NCI-H1417 (cell line): ENCODE measurements around the gene LGSN.
"Not testable (repeated sequence)": the region's sequence is repeated elsewhere in the genome, so short reads cannot be mapped to it uniquely, and the experiment has no call there.

Source experiments
- DNase-seq, 3 experiments: peaks; one replicate each; lab custom pipeline; 2025; lab: John Stamatoyannopoulos, UW

Gene LGSN, protein sequence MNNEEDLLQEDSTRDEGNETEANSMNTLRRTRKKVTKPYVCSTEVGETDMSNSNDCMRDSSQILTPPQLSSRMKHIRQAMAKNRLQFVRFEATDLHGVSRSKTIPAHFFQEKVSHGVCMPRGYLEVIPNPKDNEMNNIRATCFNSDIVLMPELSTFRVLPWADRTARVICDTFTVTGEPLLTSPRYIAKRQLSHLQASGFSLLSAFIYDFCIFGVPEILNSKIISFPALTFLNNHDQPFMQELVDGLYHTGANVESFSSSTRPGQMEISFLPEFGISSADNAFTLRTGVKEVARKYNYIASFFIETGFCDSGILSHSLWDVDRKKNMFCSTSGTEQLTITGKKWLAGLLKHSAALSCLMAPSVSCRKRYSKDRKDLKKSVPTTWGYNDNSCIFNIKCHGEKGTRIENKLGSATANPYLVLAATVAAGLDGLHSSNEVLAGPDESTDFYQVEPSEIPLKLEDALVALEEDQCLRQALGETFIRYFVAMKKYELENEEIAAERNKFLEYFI

DNA sequence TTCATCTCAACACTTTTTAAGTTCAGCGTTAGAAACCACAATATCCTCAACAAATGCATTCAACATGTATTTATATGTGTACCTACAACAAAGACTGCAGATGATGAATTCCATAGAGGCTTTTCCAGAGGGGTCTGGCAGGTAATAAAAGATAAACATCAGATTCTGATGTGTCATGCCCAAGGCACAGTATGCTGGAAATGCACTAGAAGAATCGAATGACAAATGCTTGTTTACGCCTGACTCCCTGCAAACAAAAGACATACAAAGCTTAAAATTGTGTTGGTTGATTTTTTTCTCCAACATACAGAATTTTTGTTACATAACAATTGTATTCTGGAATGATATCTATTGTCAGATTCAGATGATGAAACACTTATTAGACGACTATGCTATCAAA is at the start of gene LGSN:
LGSN (minus strand) TSS at position 45 of the 400 bp plus-strand sequence; CDS start at position 5, 40 bp downstream.
- DNase-seq = peak in 1 of 3 experiments; percentile 55

DNA sequence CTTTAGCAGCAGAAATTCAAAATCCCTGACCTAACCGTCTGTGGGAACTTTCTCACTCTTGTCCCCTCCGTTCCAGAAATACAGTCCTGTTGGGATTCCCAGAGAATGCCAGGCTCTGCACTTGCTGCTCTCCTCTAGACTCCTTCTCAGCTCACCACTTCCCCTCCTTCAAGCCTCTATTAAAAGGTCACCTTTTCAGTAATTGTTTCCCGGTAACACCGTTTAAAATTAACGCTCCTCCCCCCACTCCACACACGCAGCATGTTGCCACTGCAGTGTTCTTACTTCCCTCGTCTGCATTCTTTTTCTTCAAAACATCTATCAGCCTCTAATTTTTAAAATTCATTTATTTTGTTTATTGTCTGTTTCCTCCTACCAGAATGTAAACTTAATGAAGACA is 48.6 kb upstream of the LGSN start:
- DNase-seq = no peak

DNA sequence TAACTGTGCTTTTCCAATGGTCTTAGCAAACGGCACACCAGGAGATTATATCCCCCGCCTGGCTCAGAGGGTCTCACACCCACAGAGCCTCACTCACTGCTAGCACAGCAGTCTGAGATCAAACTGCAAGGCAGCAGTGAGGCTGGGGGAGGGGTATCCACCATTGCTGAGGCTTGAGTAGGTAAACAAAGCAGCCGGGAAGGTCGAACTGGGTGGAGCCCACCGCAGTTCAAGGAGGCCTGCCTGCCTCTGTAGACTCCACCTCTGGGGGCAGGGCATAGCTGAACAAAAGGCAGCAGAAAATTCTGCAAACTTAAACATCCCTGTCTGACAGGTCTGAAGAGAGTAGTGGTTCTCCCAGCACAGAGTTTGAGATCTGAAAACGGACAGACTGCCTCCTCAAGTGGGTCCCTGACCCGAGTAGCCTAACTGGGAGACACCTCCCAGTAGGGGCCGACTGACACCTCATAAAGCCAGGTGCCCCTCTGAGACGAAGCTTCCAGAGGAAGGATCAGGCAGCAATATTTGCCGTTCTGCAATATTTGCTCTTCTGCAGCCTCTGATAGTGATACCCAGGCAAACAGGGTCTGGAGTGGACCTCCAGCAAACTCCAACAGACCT is 42.8 kb upstream of the LGSN start:
- DNase-seq = not testable (repeated sequence)

DNA sequence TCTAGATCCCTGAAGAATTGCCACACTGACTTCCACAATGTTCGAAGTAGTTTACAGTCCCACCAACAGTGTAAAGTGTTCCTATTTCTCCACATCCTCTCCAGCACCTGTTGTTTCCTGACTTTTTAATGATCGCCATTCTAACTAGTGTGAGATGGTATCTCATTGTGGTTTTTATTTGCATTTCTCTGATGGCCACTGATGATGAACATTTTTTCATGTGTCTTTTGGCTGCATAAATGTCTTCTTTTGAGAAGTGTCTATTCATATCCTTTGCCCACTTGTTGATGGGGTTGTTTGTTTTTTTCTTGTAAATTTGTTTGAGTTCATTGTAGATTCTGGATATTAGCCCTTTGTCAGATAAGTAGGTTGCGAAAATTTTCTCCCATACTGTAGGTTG is 37.6 kb upstream of the LGSN start:
- not testable (repeated sequence) for DNase-seq

GRCh38 chr6:63355632-63356031 is 35.8 kb upstream of the LGSN start:
- DNase-seq = no peak

- DNase-seq = no peak
These were observed 33.5 kb upstream of the LGSN start for GRCh38 chr6:63353286-63353630.

GRCh38 chr6:63352544-63353285 is 32.9 kb upstream of the LGSN start:
- DNase-seq = peak in 2 of 3 experiments; percentile 10 to 53

GRCh38 chr6:63352069-63352543 is 32.3 kb upstream of the LGSN start:
- peak in 1 of 3 experiments; percentile 14 for DNase-seq

DNA sequence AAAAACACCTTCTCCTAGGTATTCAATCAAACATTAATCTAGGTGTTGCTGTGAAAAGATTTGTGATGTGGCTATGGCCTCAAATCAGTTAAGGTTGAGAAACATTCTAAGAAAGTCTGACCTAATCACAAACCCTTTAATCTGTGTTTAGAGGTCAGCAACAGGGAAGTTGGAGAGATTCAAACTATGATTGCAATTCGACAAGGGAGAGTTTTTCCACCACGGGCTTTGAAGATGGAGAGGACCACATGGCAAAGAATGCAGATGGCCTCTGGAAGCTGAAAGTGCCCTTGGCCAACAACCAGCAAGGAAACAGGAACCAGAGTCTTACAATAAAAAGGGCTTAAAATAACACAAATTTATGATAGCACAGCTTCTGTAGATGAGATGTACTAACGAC is 29.6 kb upstream of the LGSN start:
- DNase-seq = no peak

DNA sequence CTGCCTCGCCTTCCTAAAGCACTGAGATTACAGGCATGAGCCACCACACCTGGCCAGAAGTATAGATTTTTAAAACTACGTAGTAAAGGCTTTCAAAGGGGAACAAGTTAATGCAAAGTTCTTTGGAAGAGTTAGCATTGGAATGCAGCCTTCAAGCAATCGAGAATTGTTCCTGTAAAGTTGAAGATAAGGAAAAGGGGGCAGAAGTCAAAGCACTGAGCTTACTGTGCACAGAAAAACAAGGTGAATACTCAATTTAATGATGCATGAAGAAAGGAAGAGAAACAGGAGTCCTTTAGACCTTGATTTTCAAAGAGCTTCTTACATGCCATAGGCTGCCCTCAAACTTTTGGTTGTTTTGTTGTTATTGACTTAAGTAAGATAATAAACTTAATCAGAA is 29.1 kb upstream of the LGSN start:
- DNase-seq = no peak

- DNase-seq = no peak
These were observed 27.8 kb upstream of the LGSN start for GRCh38 chr6:63347599-63347998.

DNA sequence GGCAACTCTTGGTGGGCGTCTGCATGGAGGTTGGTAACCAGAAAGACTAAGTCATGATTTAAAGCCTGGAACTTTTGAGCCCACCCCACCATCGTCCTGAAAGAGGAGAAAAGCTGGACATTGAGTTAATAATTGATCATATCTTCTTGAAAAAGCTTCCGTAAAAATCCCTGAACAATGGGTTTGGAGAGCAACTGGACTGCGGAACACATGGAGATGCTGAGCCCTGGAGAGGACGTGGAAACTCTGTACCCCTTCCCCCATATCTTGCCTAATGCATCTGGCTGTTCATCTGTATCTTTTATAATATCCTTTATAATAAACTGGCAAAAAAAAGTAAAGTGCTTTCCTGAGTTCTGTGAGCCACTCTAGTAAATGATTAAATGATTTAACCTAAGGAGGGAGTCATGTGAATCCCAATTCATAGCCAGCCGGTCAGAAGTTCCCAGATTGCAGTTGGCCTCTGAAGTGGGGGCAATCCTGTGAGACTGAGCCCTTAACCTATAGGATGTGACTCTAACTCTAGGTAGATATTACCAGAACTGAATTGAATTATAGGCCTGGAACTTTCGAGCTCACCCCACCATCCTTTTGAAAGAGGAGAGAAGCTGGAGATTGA is 26.5 kb upstream of the LGSN start:
- DNase-seq = no peak

DNA sequence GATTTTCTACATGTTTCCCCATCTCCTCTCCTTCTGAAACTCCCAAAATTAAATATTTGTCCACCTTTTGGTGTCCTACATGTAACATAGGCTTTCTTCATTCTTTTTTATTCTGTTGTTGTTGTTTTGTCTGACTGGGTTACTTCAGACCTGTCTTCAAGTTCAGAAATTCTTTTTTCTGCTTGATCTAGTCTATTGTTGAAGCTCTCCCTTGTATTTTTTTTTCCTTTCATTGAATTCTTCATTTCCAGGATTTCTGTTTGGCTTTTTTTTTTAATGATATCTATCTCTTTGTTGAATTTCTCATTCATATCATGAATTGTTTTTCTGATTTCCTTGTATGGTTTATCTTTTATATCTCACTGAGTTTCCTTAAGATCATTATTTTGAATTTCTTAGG is 20.6 kb upstream of the LGSN start:
- DNase-seq = no peak

DNA sequence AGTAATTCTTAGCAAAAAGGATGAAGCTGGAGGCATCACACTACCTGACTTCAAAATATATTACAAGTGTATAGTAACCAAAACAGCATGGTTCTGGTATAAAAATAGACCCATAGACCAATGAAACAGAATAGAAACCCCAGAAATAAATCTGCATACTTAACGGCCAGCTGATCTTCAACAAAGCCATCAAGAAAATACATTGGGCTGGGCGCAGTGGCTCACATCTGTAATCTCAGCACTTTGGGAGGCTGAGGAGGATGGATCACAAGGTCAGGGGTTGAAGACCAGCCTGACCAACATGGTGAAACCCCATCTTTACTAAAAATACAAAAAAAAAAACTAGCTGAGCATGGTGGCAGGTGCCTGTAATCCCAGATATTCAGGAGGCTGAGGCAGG is 14.9 kb upstream of the LGSN start:
- not testable (repeated sequence) for DNase-seq

DNA sequence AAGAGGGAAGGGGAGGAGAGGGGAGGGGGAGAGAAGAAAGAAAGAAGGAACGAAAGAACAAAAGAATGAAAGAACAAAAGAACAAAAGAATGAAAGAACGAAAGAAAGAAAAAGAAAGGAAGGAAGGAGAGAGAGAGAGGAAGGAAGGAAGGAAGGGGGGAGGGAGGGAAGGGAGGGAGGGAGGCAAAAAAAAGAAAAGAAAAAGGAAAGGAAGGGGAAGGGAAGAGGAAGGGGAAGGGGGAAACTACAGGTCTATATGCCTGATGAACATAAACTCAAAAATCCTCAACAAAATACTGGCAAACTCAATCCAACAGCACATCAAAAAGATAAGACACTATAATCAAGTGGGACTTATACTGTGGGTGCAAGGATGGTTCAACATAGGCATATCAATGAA is 13.7 kb upstream of the LGSN start:
- DNase-seq = no peak

- not testable (repeated sequence) for DNase-seq
These were observed 6.8 kb upstream of the LGSN start for GRCh38 chr6:63326630-63327029.

- no peak for DNase-seq
These were observed 3.2 kb upstream of the LGSN start for GRCh38 chr6:63322981-63323380.

DNA sequence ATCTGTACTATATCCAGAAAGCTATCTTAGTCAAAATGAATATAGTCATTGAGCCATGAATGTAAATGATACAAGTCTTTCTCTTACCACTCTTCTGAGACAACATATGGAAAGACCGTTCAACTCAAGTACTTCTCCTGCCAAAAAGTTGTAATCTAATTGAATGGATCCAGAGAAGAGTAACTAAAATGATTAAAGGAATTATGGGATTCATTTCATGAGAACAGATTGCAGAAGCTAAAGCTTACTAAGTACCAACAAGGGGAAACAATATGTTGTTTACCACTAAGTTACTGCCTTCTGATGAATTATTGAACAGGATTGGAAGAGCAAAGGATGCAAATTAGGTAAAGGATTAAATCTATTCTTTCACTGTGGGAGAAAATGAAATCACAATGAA is 2.0 kb upstream of the LGSN start:
- no peak for DNase-seq

DNA sequence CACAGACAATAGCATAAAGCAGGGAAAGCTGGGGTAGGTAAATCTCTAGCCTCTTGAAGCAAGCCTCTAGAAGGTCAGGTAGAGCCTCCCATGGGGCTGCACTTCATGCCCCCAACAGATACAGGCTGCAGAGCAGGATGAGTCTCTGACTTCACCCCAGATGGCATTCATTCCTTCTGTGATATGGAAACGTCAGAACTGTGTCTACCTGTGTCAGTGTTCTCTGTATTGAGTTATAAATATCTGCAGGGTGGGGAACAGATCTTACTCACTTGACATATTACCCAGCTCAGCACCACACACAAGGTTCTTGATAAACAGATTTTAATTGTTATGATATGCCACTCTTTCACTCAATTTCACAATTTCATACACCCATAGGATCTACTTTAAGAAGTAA is 2.1 kb downstream of the LGSN start:
- no peak for DNase-seq

- no peak for DNase-seq
These were observed 3.7 kb downstream of the LGSN start for GRCh38 chr6:63316113-63316512.

GRCh38 chr6:63313111-63313510 is 6.7 kb downstream of the LGSN start:
- no peak for DNase-seq

DNA sequence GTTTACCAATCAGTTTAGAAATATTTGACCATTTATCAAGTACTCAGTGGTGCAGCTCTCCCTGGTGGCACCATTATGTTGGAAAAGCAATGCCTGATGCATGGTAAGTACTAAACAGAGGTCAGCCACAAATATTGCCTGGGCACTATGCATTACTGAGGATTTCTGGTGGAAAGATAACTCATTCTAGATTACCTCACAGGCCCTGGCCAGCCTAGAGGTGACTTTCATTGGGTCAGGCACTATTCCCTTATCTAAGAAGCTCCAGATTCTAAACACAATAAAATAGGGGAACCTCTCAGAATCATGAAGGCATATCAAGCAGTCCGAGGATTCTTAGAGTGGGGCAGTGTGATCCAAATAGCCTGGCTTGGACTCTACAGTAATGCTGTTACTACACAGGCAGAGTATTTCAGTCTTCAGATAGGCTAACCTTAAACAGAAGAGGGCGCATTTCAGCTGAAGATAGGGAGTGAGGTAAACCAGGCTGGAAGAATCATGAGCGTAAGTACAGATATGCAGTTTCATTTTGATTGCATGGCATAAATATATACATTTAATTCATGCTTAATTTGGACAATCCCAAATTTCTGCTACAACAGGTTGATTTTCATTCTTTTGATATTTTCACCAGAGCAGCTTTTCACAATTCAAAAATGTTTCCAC is 12.1 kb downstream of the LGSN start:
- DNase-seq = peak; percentile 9 to 34 (median 15)
